H9 (cell line): ENCODE results near the gene TSPAN11. TPM values are rescaled to one million over a fixed set of nuclear protein-coding genes. Genes with fewer than 3 reads are reported as not detected.

Source experiments
- DNase-seq: peaks from one replicate; pipeline ENCODE4 v3.0.0-alpha.2; 2017
- H2AFZ ChIP-seq: one replicate; pipeline ENCODE4 v1.6.1; 2013; ENCODE audit warnings: mild to moderate bottlenecking, low read length, control low read depth, moderate library complexity
- H2AK5ac ChIP-seq: 2 replicates; pipeline ENCODE4 v1.6.1; 2013; ENCODE audit warnings: low read length, control low read depth, mixed read lengths; ENCODE audit not compliant: insufficient read length
- H2BK120ac ChIP-seq: one replicate; pipeline ENCODE4 v1.6.1; 2013; ENCODE audit warnings: low read depth, mild to moderate bottlenecking, low read length, control low read depth, inconsistent platforms; ENCODE audit not compliant: poor library complexity, severe bottlenecking
- H2BK12ac ChIP-seq: 2 replicates; pipeline ENCODE4 v1.6.1; 2013; ENCODE audit warnings: low read length, control low read depth, mixed read lengths, low read depth; ENCODE audit not compliant: insufficient read length
- H2BK15ac ChIP-seq: 2 replicates; pipeline ENCODE4 v1.6.1; 2013; ENCODE audit warnings: low read depth, low read length, control low read depth
- H2BK20ac ChIP-seq: one replicate; pipeline ENCODE4 v1.6.1; 2013; ENCODE audit warnings: low read depth, mild to moderate bottlenecking, low read length, control low read depth, inconsistent platforms; ENCODE audit not compliant: poor library complexity, severe bottlenecking
- H2BK5ac ChIP-seq: 2 replicates; pipeline ENCODE4 v1.6.1; 2013; ENCODE audit warnings: low read length, control low read depth, mixed read lengths; ENCODE audit not compliant: insufficient read length
- H3K14ac ChIP-seq: 2 replicates; pipeline ENCODE4 v1.6.1; 2013; ENCODE audit warnings: low read length, control low read depth; ENCODE audit not compliant: insufficient read depth
- H3K18ac ChIP-seq: 2 replicates; pipeline ENCODE4 v1.6.1; 2013; ENCODE audit warnings: low read depth, mild to moderate bottlenecking, mixed read lengths, low read length, control low read depth; ENCODE audit not compliant: insufficient read length
- H3K23ac ChIP-seq: 2 replicates; pipeline ENCODE4 v1.6.1; 2013; ENCODE audit warnings: low read length, control low read depth, mixed read lengths, low read depth; ENCODE audit not compliant: insufficient read length
- H3K23me2 ChIP-seq: 2 replicates; pipeline ENCODE4 v1.6.1; 2013; ENCODE audit warnings: low read depth, mild to moderate bottlenecking, mixed read lengths, low read length, control low read depth; ENCODE audit not compliant: insufficient read length, poor library complexity, severe bottlenecking
- H3K27ac ChIP-seq: 2 replicates; pipeline ENCODE4 v1.5.1; 2013; ENCODE audit warnings: low read length, control low read depth, mixed read lengths, low read depth; ENCODE audit not compliant: insufficient read length
- H3K27me3 ChIP-seq: 2 replicates; pipeline ENCODE4 v1.6.1; 2013; ENCODE audit warnings: low read length, control low read depth, inconsistent platforms; ENCODE audit not compliant: insufficient read depth
- H3K4ac ChIP-seq: 2 replicates; pipeline ENCODE4 v1.6.1; 2013; ENCODE audit warnings: low read depth, mild to moderate bottlenecking, control low read depth, inconsistent platforms, low read length, moderate library complexity
- H3K4me1 ChIP-seq: 2 replicates; pipeline ENCODE4 v1.6.1; 2013; ENCODE audit warnings: low read length, control low read depth, inconsistent platforms; ENCODE audit not compliant: insufficient read depth
- H3K4me2 ChIP-seq: 2 replicates; pipeline ENCODE4 v1.6.1; 2013; ENCODE audit warnings: low read length, control low read depth, mixed read lengths; ENCODE audit not compliant: insufficient read length, insufficient read depth
- H3K56ac ChIP-seq: 2 replicates; pipeline ENCODE4 v1.6.1; 2013; ENCODE audit warnings: low read depth, mild to moderate bottlenecking, mixed read lengths, low read length, control low read depth; ENCODE audit not compliant: insufficient read length
- H3K79me1 ChIP-seq: 2 replicates; pipeline ENCODE4 v1.6.1; 2013; ENCODE audit warnings: low read depth, mild to moderate bottlenecking, moderate library complexity, low read length, control low read depth, inconsistent platforms; ENCODE audit not compliant: insufficient read depth, poor library complexity, severe bottlenecking
- H3K79me2 ChIP-seq: 2 replicates; pipeline ENCODE4 v1.6.1; 2013; ENCODE audit warnings: low read length, control low read depth, inconsistent platforms; ENCODE audit not compliant: insufficient read depth
- H3K9ac ChIP-seq: 2 replicates; pipeline ENCODE4 v1.6.1; 2013; ENCODE audit warnings: low read length, control low read depth, mixed read lengths; ENCODE audit not compliant: insufficient read length; ENCODE audit errors: extremely low read depth
- H3K9me3 ChIP-seq: one replicate; pipeline ENCODE4 v1.6.1; 2013; ENCODE audit warnings: low read depth, low read length, inconsistent platforms; ENCODE audit not compliant: control insufficient read depth
- H3T11ph ChIP-seq: one replicate; pipeline ENCODE4 v1.6.1; 2013; ENCODE audit warnings: mild to moderate bottlenecking, low read length, control low read depth, inconsistent platforms
- H4K20me1 ChIP-seq: one replicate; pipeline ENCODE4 v1.6.1; 2013; ENCODE audit not compliant: control insufficient read depth, insufficient read length, insufficient read depth
- H4K5ac ChIP-seq: 2 replicates; pipeline ENCODE4 v1.6.1; 2013; ENCODE audit warnings: low read depth, mild to moderate bottlenecking, mixed read lengths, low read length, control low read depth; ENCODE audit not compliant: insufficient read length
- H4K8ac ChIP-seq: replicated peaks from 2 replicates; pipeline ENCODE4 v1.6.1; 2013; ENCODE audit warnings: low read length, control low read depth, mixed read lengths, low read depth; ENCODE audit not compliant: insufficient read length
- H4K91ac ChIP-seq: 2 replicates; pipeline ENCODE4 v1.6.1; 2013; ENCODE audit warnings: low read depth, mild to moderate bottlenecking, moderate library complexity, mixed read lengths, low read length, control low read depth; ENCODE audit not compliant: insufficient read length
- H3K27ac Mint-ChIP-seq, 3 experiments: 2 replicates in 2 of 3; 3 replicates in 1 of 3; pipeline ENCODE4 v1.8.0; 2020 to 2021; ENCODE audit warnings: mixed read lengths in 3 of 3, mild to moderate bottlenecking in 1 of 3, moderate library complexity in 1 of 3
- H3K27me3 Mint-ChIP-seq: 2 replicates; pipeline ENCODE4 v1.8.0; 2021; ENCODE audit warnings: low read depth, mild to moderate bottlenecking, moderate library complexity, mixed read lengths
- H3K36me3 Mint-ChIP-seq, 3 experiments: 2 replicates in 2 of 3; 3 replicates in 1 of 3; pipeline ENCODE4 v1.8.0; 2020 to 2021; ENCODE audit warnings: low read depth in 3 of 3, mixed read lengths in 3 of 3; ENCODE audit not compliant: insufficient read depth in 1 of 3
- H3K4me1 Mint-ChIP-seq, 2 experiments: 2 replicates each; pipeline ENCODE4 v1.8.0; 2020; ENCODE audit warnings: mixed read lengths in 2 of 2
- H3K4me3 Mint-ChIP-seq, 2 experiments: 2 replicates in 1 of 2; 3 replicates in 1 of 2; pipeline ENCODE4 v1.8.0; 2020 to 2021; ENCODE audit warnings: mild to moderate bottlenecking in 2 of 2, mixed read lengths in 2 of 2, moderate library complexity in 1 of 2
- H3K9me3 Mint-ChIP-seq, 2 experiments: 2 replicates in 1 of 2; 3 replicates in 1 of 2; pipeline ENCODE4 v1.8.0; 2020; ENCODE audit warnings: mild to moderate bottlenecking in 2 of 2, mixed read lengths in 2 of 2, moderate library complexity in 1 of 2
- CTCF ChIP-seq: fragments of 200-600 bp; sonication (generic); conservative IDR thresholded peaks from 3 replicates; pipeline ENCODE4 v1.8.0; 2021; ENCODE audit warnings: antibody characterized with exemption, mild to moderate bottlenecking
- WGBS: extraction: QIAGEN DNeasy Blood & Tissue Kit; methylation state at CpG from one replicate; pipeline ENCODE4 v1.1.7; 2013; ENCODE audit warnings: missing lambda C conversion rate, low lambda C conversion rate, mixed read lengths; ENCODE audit not compliant: insufficient read length; ENCODE audit errors: extremely low coverage; 5-methylcytosine and 5-hydroxymethylcytosine counted together
- total RNA-seq: library from RNA; stranded (reverse); gene quantifications from 2 replicates; pipeline ENCODE4 v1.2.1, GENCODE V29; 2021

Gene TSPAN11
- total RNA-seq, 1 experiment from 2014 or later = 4.2 TPM

GRCh38 chr12:30880061-30880460, 46.5 kb upstream of the TSPAN11 start:
- H3K27ac Mint-ChIP-seq = no peak overlapping the region
- H3K9me3 ChIP-seq = no peaks in the 10 kb centered on the region
- H4K5ac ChIP-seq = no peak overlapping the region
- TF ChIP-seq CTCF = no peak
- H2AFZ ChIP-seq = peak overlapping the region; percentile 16
- WGBS = no CpG with 5 or more reads among the region's 6 CpGs
- no peak overlapping the region for H3K9ac ChIP-seq
- H2BK120ac ChIP-seq = no peak overlapping the region
- no peak overlapping the region for H2BK15ac ChIP-seq
- no peak overlapping the region for H3K4ac ChIP-seq
- H3K23me2 ChIP-seq = no peaks in the 10 kb centered on the region
- H4K8ac ChIP-seq = no peak overlapping the region
- H3K4me1 Mint-ChIP-seq = peaks cover 14 to 21% of the 10 kb centered on the region in 2 experiments
- H3K79me2 ChIP-seq = no peaks in the 10 kb centered on the region
- no peak overlapping the region for H3K27ac ChIP-seq
- no peak overlapping the region for H3K4me3 Mint-ChIP-seq
- H3K23ac ChIP-seq = no peak overlapping the region
- H2BK20ac ChIP-seq = no peak overlapping the region
- no peak overlapping the region for H4K91ac ChIP-seq
- no peak overlapping the region for H3K4me2 ChIP-seq
- H3K27me3 Mint-ChIP-seq = peaks cover 23% of the 10 kb centered on the region
- H2BK12ac ChIP-seq = no peak overlapping the region
- no peak overlapping the region for H3K56ac ChIP-seq
- H3K36me3 Mint-ChIP-seq = no peaks in the 10 kb centered on the region
- no peaks in the 10 kb centered on the region for H3K27me3 ChIP-seq
- H3K14ac ChIP-seq = no peak overlapping the region
- no peaks in the 10 kb centered on the region for H3K79me1 ChIP-seq
- H3K4me1 ChIP-seq = no peaks in the 10 kb centered on the region; the same call in 1 of the 2 replicates
- no peak for DNase-seq
- H2AK5ac ChIP-seq = no peak overlapping the region
- no peaks in the 10 kb centered on the region for H4K20me1 ChIP-seq
- no peak overlapping the region for H3T11ph ChIP-seq
- H3K18ac ChIP-seq = no peak overlapping the region
- H2BK5ac ChIP-seq = no peak overlapping the region
- H3K9me3 Mint-ChIP-seq = no peaks in the 10 kb centered on the region
